ENCODE measurements around the gene TBC1D2.

The TBC1D2 gene

GRCh38 chr9:98185611-98186171 is 69.8 kb downstream of the TBC1D2 start:
- in situ Hi-C loops (cut with HindIII; ENCODE audit: low sequenced_read_pairs): no loop called here
- no peak overlapping the region for H3K4me3 ChIP-seq (ENCODE audit: low read depth, low read length)
- no peak for TF ChIP-seq CTCF (IDR thresholded peaks at IDR 0.05; ENCODE audit: low read depth, low read length, missing control alignments)
- DNase-seq (ENCODE audit: low read depth): no peak

GRCh38 chr9:98185021-98185567 is 70.4 kb downstream of the TBC1D2 start:
- in situ Hi-C loops (cut with HindIII; ENCODE audit: low sequenced_read_pairs): no loop called here
- H3K4me3 ChIP-seq (ENCODE audit: low read depth, low read length): no peak overlapping the region
- DNase-seq (ENCODE audit: low read depth): no peak
- TF ChIP-seq CTCF (IDR thresholded peaks at IDR 0.05; ENCODE audit: low read depth, low read length, missing control alignments): no peak

- no peak for TF ChIP-seq CTCF (IDR thresholded peaks at IDR 0.05; ENCODE audit: low read depth, low read length, missing control alignments)
- DNase-seq (ENCODE audit: low read depth): no peak
- no peak overlapping the region for H3K4me3 ChIP-seq (ENCODE audit: low read depth, low read length)
- in situ Hi-C loops (cut with HindIII; ENCODE audit: low sequenced_read_pairs): no loop called here
These were observed 71.1 kb downstream of the TBC1D2 start for GRCh38 chr9:98184326-98184725.

- no peak for TF ChIP-seq CTCF (IDR thresholded peaks at IDR 0.05; ENCODE audit: low read depth, low read length, missing control alignments)
- DNase-seq (ENCODE audit: low read depth): no peak
- in situ Hi-C loops (cut with HindIII; ENCODE audit: low sequenced_read_pairs): no loop called here
- no peak overlapping the region for H3K4me3 ChIP-seq (ENCODE audit: low read depth, low read length)
These were observed 72.4 kb downstream of the TBC1D2 start for GRCh38 chr9:98182889-98183599.

GRCh38 chr9:98182069-98182820 is 73.2 kb downstream of the TBC1D2 start:
- no peak for TF ChIP-seq CTCF (IDR thresholded peaks at IDR 0.05; ENCODE audit: low read depth, low read length, missing control alignments)
- no peak for DNase-seq (ENCODE audit: low read depth)
- in situ Hi-C loops (cut with HindIII; ENCODE audit: low sequenced_read_pairs): no loop called here
- no peak overlapping the region for H3K4me3 ChIP-seq (ENCODE audit: low read depth, low read length)

- no peak for TF ChIP-seq CTCF (IDR thresholded peaks at IDR 0.05; ENCODE audit: low read depth, low read length, missing control alignments)
- no peak overlapping the region for H3K4me3 ChIP-seq (ENCODE audit: low read depth, low read length)
- no peak for DNase-seq (ENCODE audit: low read depth)
- in situ Hi-C loops (cut with HindIII; ENCODE audit: low sequenced_read_pairs): no loop called here
These were observed 73.7 kb downstream of the TBC1D2 start for GRCh38 chr9:98181746-98182068.
